HEK293 (cell line): ENCODE results near the gene WASF2.
"Not testable (repeated sequence)": the region's sequence is repeated elsewhere in the genome, so short reads cannot be mapped to it uniquely, and the experiment has no call there.

Experiments
- CTCF ChIA-PET: fragments of 350-600 bp; formaldehyde crosslinking; extraction: SDS; loops from one replicate; lab custom pipeline; 2021; ENCODE audit warnings: antibody characterized with exemption; lab: Yijun Ruan, JAX
- POLR2A ChIA-PET: fragments of 300-600 bp; formaldehyde crosslinking; extraction: SDS; loops from one replicate; lab custom pipeline; 2020; ENCODE audit warnings: antibody characterized with exemption, inconsistent platforms; lab: Yijun Ruan, JAX
- H3K27ac ChIP-seq: fragments of 200-500 bp; sonication (Bioruptor generic); 2 replicates; pipeline ENCODE4 v1.5.1; 2014; ENCODE audit warnings: low read depth, low read length, control low read depth, inconsistent platforms; ENCODE audit errors: extremely low read depth
- H3K36me3 ChIP-seq, 2 experiments: fragments of 200-500 bp in 1 of 2; sonication (Bioruptor generic) in 1 of 2; 1 replicate in 1 of 2; 2 replicates in 1 of 2; pipeline ENCODE4 v1.5.1; 2014 to 2017; ENCODE audit warnings: inconsistent platforms in 2 of 2, low read length in 2 of 2; ENCODE audit not compliant: control insufficient read depth in 2 of 2, insufficient read depth in 1 of 2
- H3K4me1 ChIP-seq: fragments of 200-500 bp; sonication (Bioruptor generic); 2 replicates; pipeline ENCODE4 v1.5.1; 2014; ENCODE audit warnings: mild to moderate bottlenecking, low read length, inconsistent platforms; ENCODE audit not compliant: control insufficient read depth, insufficient read depth
- H3K4me3 ChIP-seq: 2 replicates; pipeline ENCODE4 v1.5.1; 2011; ENCODE audit warnings: low read depth, mild to moderate bottlenecking, control low read depth, low read length, moderate library complexity
- H3K9me3 ChIP-seq: fragments of 200-500 bp; sonication (Bioruptor generic); 2 replicates; pipeline ENCODE4 v1.5.1; 2014; ENCODE audit warnings: low read depth, low read length, inconsistent platforms; ENCODE audit not compliant: control insufficient read depth, insufficient read depth
- GLIS1 ChIP-seq: fragments of 450-650 bp; formaldehyde crosslinking; IDR thresholded peaks from 2 replicates; pipeline ENCODE4 v1.5.1; 2016; ENCODE audit warnings: missing biosample characterization, missing genetic modification characterization
- PRDM1 ChIP-seq: fragments of 450-650 bp; formaldehyde crosslinking; IDR thresholded peaks from 2 replicates; pipeline ENCODE4; 2016; ENCODE audit warnings: missing biosample characterization, missing genetic modification characterization
- ZBTB48 ChIP-seq: fragments of 450-650 bp; formaldehyde crosslinking; IDR thresholded peaks from 2 replicates; pipeline ENCODE4 v1.5.1; 2016; ENCODE audit warnings: missing biosample characterization, missing genetic modification characterization
- ZNF133 ChIP-seq: fragments of 450-650 bp; formaldehyde crosslinking; IDR thresholded peaks from 2 replicates; pipeline ENCODE4 v1.5.1; 2016; ENCODE audit warnings: missing biosample characterization, missing genetic modification characterization
- ZNF433 ChIP-seq: fragments of 450-650 bp; formaldehyde crosslinking; IDR thresholded peaks from 2 replicates; pipeline ENCODE4 v1.5.1; 2016; ENCODE audit warnings: missing biosample characterization, missing genetic modification characterization, low read depth
- ZNF514 ChIP-seq: fragments of 450-650 bp; formaldehyde crosslinking; IDR thresholded peaks from 2 replicates; pipeline ENCODE4 v1.5.1; 2016; ENCODE audit warnings: missing biosample characterization, missing genetic modification characterization
- ZNF529 ChIP-seq: fragments of 450-650 bp; formaldehyde crosslinking; IDR thresholded peaks from 2 replicates; pipeline ENCODE4 v1.5.1; 2017; ENCODE audit warnings: missing genetic modification characterization, missing biosample characterization; ENCODE audit not compliant: insufficient replicate concordance
- ZNF544 ChIP-seq: fragments of 450-650 bp; formaldehyde crosslinking; IDR thresholded peaks from 2 replicates; pipeline ENCODE4 v1.5.0; 2017; ENCODE audit warnings: missing biosample characterization, missing genetic modification characterization
- TF ChIP-seq, protein P1 (sequence below): fragments of 450-650 bp; formaldehyde crosslinking; IDR thresholded peaks from 2 replicates; pipeline ENCODE4 v1.5.1; 2016; ENCODE audit warnings: missing biosample characterization, missing genetic modification characterization
- TF ChIP-seq, protein P2 (sequence below): fragments of 450-650 bp; formaldehyde crosslinking; IDR thresholded peaks from 2 replicates; pipeline ENCODE4 v1.5.1; 2017; ENCODE audit warnings: missing biosample characterization, missing genetic modification characterization
- TF ChIP-seq, protein P3 (sequence below): fragments of 450-650 bp; formaldehyde crosslinking; IDR thresholded peaks from 2 replicates; pipeline ENCODE4 v1.5.1; 2017; ENCODE audit warnings: missing biosample characterization, missing genetic modification characterization
- TF ChIP-seq, protein P4 (sequence below): fragments of 450-650 bp; formaldehyde crosslinking; IDR thresholded peaks from 2 replicates; pipeline ENCODE4 v1.5.1; 2016; ENCODE audit warnings: missing biosample characterization, missing genetic modification characterization
- TF ChIP-seq, protein P5 (sequence below): fragments of 450-650 bp; formaldehyde crosslinking; IDR thresholded peaks from 2 replicates; pipeline ENCODE4 v1.5.1; 2016; ENCODE audit warnings: missing biosample characterization, missing genetic modification characterization

Gene WASF2

GRCh38 chr1:27433706-27434105 is 56.3 kb downstream of the WASF2 start:
- Histone ChIP-seq H3K4me1 (peaks cover 12% of the 10 kb centered on the region), H3K4me3 (no peak overlapping the region), H3K27ac (no peak overlapping the region), H3K36me3 (peaks cover 0 to under 1% of the 10 kb centered on the region in 2 experiments; a peak in 1 of 3 replicates), H3K9me3 (no peaks in the 10 kb centered on the region)
- TF ChIP-seq, protein P1, sequence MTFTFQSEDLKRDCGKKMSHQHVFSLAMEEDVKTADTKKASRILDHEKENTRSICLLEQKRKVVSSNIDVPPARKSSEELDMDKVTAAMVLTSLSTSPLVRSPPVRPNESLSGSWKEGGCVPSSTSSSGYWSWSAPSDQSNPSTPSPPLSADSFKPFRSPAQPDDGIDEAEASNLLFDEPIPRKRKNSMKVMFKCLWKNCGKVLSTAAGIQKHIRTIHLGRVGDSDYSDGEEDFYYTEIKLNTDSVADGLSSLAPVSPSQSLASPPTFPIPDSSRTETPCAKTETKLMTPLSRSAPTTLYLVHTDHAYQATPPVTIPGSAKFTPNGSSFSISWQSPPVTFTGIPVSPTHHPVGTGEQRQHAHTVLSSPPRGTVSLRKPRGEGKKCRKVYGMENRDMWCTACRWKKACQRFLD (tag by site-specific recombination), result no peak
- TF ChIP-seq PRDM1 (tag by site-specific recombination), result peak; percentile 47; the same call in 1 of the 2 replicates
- POLR2A ChIA-PET, result interaction anchor here (1.0 kb wide), 1 partner anchor 56 kb away, joined by 3 read pairs; the partner anchor contains the start of gene WASF2
- CTCF ChIA-PET, result interaction anchor here (0.5 kb wide), 1 partner anchor 13 kb away, joined by 3 read pairs; no protein-coding TSS in a partner anchor

DNA sequence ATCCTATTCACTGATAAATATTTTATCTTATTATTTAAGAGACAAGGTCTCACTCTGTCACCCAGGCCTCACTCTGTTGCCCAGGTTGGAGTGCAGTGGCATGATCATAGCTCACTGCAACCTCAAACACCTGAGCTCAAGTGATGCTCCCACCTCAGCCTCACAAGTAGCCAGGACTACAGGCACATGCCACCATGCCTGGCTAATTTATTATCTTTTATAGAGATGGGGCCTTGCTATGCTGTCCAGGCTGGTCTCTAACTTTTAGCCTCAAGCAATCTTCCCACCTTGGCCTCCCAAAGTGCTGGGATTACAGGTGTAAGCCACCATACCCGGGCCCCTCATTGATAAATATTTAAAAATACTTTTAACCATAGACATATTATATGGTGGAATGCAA is 57.2 kb downstream of the WASF2 start:
- H3K27ac ChIP-seq, CTCF ChIA-PET, H3K4me3 ChIP-seq, H3K9me3 ChIP-seq, POLR2A ChIA-PET: not testable (repeated sequence)
- peaks cover 0 to 10% of the 10 kb centered on the region in 2 experiments; a peak in 1 of 3 replicates for H3K36me3 ChIP-seq
- peaks cover 12% of the 10 kb centered on the region; the same call in 1 of the 2 replicates for H3K4me1 ChIP-seq

- ChIA-PET POLR2A (no interaction called here), CTCF (no interaction called here)
- Histone ChIP-seq H3K27ac (no peak overlapping the region), H3K9me3 (no peaks in the 10 kb centered on the region), H3K4me1 (peaks cover 3% of the 10 kb centered on the region; the same call in 1 of the 2 replicates), H3K36me3 (peaks cover 0 to 22% of the 10 kb centered on the region in 2 experiments; a peak in 2 of 3 replicates), H3K4me3 (no peak overlapping the region)
- TF ChIP-seq, protein P2, sequence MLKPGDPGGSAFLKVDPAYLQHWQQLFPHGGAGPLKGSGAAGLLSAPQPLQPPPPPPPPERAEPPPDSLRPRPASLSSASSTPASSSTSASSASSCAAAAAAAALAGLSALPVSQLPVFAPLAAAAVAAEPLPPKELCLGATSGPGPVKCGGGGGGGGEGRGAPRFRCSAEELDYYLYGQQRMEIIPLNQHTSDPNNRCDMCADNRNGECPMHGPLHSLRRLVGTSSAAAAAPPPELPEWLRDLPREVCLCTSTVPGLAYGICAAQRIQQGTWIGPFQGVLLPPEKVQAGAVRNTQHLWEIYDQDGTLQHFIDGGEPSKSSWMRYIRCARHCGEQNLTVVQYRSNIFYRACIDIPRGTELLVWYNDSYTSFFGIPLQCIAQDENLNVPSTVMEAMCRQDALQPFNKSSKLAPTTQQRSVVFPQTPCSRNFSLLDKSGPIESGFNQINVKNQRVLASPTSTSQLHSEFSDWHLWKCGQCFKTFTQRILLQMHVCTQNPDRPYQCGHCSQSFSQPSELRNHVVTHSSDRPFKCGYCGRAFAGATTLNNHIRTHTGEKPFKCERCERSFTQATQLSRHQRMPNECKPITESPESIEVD (tag by site-specific recombination), result 0 out of 2 replicates have a peak, but pooled peaks have one; percentile 13
- TF ChIP-seq, protein P3, sequence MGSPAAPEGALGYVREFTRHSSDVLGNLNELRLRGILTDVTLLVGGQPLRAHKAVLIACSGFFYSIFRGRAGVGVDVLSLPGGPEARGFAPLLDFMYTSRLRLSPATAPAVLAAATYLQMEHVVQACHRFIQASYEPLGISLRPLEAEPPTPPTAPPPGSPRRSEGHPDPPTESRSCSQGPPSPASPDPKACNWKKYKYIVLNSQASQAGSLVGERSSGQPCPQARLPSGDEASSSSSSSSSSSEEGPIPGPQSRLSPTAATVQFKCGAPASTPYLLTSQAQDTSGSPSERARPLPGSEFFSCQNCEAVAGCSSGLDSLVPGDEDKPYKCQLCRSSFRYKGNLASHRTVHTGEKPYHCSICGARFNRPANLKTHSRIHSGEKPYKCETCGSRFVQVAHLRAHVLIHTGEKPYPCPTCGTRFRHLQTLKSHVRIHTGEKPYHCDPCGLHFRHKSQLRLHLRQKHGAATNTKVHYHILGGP (tag by site-specific recombination), result no peak
These were observed 58.4 kb downstream of the WASF2 start for GRCh38 chr1:27431601-27431940.

- Histone ChIP-seq H3K4me1 (no peaks in the 10 kb centered on the region; the same call in 1 of the 2 replicates), H3K27ac (no peak overlapping the region)
- TF ChIP-seq ZNF514 (tag by site-specific recombination) (no peak), ZNF544 (tag by site-specific recombination) (no peak), GLIS1 (tag by site-specific recombination) (no peak), ZNF133 (tag by site-specific recombination) (no peak), ZNF529 (no peak), ZNF433 (tag by site-specific recombination) (no peak), ZBTB48 (tag by site-specific recombination) (no peak)
- TF ChIP-seq, protein P4, sequence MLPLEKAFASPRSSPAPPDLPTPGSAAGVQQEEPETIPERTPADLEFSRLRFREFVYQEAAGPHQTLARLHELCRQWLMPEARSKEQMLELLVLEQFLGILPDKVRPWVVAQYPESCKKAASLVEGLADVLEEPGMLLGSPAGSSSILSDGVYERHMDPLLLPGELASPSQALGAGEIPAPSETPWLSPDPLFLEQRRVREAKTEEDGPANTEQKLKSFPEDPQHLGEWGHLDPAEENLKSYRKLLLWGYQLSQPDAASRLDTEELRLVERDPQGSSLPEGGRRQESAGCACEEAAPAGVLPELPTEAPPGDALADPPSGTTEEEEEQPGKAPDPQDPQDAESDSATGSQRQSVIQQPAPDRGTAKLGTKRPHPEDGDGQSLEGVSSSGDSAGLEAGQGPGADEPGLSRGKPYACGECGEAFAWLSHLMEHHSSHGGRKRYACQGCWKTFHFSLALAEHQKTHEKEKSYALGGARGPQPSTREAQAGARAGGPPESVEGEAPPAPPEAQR (tag by site-specific recombination), result no peak
- TF ChIP-seq, protein P5, sequence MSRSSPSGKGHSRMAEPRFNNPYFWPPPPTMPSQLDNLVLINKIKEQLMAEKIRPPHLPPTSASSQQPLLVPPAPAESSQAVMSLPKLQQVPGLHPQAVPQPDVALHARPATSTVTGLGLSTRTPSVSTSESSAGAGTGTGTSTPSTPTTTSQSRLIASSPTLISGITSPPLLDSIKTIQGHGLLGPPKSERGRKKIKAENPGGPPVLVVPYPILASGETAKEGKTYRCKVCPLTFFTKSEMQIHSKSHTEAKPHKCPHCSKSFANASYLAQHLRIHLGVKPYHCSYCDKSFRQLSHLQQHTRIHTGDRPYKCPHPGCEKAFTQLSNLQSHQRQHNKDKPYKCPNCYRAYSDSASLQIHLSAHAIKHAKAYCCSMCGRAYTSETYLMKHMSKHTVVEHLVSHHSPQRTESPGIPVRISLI, result no peak
These were observed 58.9 kb downstream of the WASF2 start for GRCh38 chr1:27430903-27431600.

More at GRCh38 chr1:27430903-27431600, 58.9 kb downstream of the WASF2 start:
- H3K36me3 ChIP-seq, result peaks cover 0 to 27% of the 10 kb centered on the region in 2 experiments; a peak in 2 of 3 replicates
- POLR2A ChIA-PET, result no interaction called here
- no peak overlapping the region for H3K4me3 ChIP-seq
- CTCF ChIA-PET, result interaction anchor here (0.8 to 4.8 kb wide), 3 partner anchors 15 to 177 kb away, joined by 3 to 22 read pairs (median 4); no protein-coding TSS in a partner anchor
- H3K9me3 ChIP-seq, result no peaks in the 10 kb centered on the region
